ENCODE data around the gene ZMYND8.

DNA sequence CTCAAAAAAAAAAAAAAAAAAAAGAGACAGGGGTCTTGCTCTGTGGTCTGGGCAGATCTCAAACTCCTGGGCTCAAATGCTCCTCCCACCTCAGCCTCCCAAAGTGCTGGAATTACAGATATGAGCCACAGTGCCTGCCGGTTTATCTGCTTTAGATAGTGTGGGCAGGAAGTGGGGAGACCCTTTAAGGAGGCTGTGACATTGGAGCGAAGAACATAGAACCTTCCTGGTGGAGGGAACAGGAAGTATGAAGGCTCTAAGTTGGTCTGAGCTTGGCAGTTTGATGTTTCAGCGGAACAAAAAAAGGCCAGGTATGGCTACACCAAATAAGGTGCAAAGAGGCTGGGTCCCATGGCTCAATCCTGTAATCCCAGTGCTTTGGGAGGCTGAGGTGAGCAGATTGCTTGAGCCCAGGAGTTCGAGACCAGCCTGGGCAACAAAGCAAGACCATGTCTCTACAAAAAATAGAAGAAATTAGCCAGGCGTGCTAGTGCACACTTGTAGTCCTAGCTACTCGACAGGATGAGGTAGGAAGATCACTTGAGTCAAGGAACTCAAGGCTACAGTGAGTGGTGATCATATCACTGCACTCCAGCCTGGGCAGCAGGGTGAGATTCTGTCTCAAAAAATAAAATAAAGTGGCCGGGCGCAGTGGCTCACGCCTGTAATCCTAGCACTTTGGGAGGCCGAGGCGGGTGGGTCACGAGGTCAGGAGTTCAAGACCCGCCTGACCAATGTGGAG, 8.7 kb upstream of the ZMYND8 start:
- TF ChIP-seq, protein P1, sequence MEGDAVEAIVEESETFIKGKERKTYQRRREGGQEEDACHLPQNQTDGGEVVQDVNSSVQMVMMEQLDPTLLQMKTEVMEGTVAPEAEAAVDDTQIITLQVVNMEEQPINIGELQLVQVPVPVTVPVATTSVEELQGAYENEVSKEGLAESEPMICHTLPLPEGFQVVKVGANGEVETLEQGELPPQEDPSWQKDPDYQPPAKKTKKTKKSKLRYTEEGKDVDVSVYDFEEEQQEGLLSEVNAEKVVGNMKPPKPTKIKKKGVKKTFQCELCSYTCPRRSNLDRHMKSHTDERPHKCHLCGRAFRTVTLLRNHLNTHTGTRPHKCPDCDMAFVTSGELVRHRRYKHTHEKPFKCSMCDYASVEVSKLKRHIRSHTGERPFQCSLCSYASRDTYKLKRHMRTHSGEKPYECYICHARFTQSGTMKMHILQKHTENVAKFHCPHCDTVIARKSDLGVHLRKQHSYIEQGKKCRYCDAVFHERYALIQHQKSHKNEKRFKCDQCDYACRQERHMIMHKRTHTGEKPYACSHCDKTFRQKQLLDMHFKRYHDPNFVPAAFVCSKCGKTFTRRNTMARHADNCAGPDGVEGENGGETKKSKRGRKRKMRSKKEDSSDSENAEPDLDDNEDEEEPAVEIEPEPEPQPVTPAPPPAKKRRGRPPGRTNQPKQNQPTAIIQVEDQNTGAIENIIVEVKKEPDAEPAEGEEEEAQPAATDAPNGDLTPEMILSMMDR (conservative IDR thresholded peaks at IDR 0.05 in 1 of 2, IDR thresholded peaks at IDR 0.05 in 1 of 2; ENCODE audit: extremely low read depth in 1 of 2, insufficient read depth in 1 of 2, low read depth in 1 of 2, low read length in 2 of 2), result no peak
- no peak for TF ChIP-seq EZH2 (IDR thresholded peaks at IDR 0.05; ENCODE audit: borderline replicate concordance, low read length)
